DND-41 (cell line): Measurements from ENCODE around the gene RPL10.

ENCODE experiments used
- ATAC-seq: fragments of 200-7000 bp; cut with Tn5 transposase; 3 replicates; pipeline ENCODE4 v1.9.1; 2021; ENCODE audit warnings: low read depth; ENCODE audit not compliant: insufficient read depth
- DNase-seq: peaks from one replicate; pipeline ENCODE4 v3.0.0-alpha.2; 2020
- H2AFZ ChIP-seq: 2 replicates; pipeline ENCODE4 v1.6.0; 2012; ENCODE audit warnings: low read depth, low read length
- H3K27ac ChIP-seq: 2 replicates; pipeline ENCODE4 v1.5.1; 2012; ENCODE audit warnings: low read length, inconsistent platforms
- H3K27me3 ChIP-seq: fragments of 200-600 bp; sonication (generic); 2 replicates; pipeline ENCODE4 v1.6.0; 2012; ENCODE audit warnings: low read length, mild to moderate bottlenecking, inconsistent platforms; ENCODE audit not compliant: insufficient read depth, poor library complexity
- H3K36me3 ChIP-seq: 2 replicates; pipeline ENCODE4 v1.5.1; 2012; ENCODE audit warnings: low read length, inconsistent platforms; ENCODE audit not compliant: insufficient read depth
- H3K4me1 ChIP-seq: 2 replicates; pipeline ENCODE4 v1.5.1; 2012; ENCODE audit warnings: mild to moderate bottlenecking, low read length; ENCODE audit not compliant: insufficient read depth
- H3K4me2 ChIP-seq: 2 replicates; pipeline ENCODE4 v1.6.0; 2012; ENCODE audit warnings: mild to moderate bottlenecking, moderate library complexity, low read length, inconsistent platforms; ENCODE audit not compliant: insufficient read depth
- H3K4me3 ChIP-seq, 2 experiments: fragments of 200-600 bp in 1 of 2; shearing (Covaris generic) in 1 of 2; 2 replicates each; pipeline ENCODE4 v1.5.1; 2012 to 2016; ENCODE audit warnings: inconsistent platforms in 2 of 2, low read length in 2 of 2, mild to moderate bottlenecking in 2 of 2, low read depth in 1 of 2, moderate library complexity in 1 of 2
- H3K79me2 ChIP-seq: 2 replicates; pipeline ENCODE4 v1.6.0; 2012; ENCODE audit warnings: low read length, inconsistent platforms; ENCODE audit not compliant: insufficient read depth
- H3K9ac ChIP-seq: 2 replicates; pipeline ENCODE4 v1.6.0; 2012; ENCODE audit warnings: low read depth, mild to moderate bottlenecking, inconsistent platforms, low read length, moderate library complexity
- H3K9me3 ChIP-seq: 2 replicates; pipeline ENCODE4 v1.5.1; 2012; ENCODE audit warnings: low read length, moderate library complexity, mild to moderate bottlenecking, inconsistent platforms; ENCODE audit not compliant: insufficient read depth, severe bottlenecking
- H4K20me1 ChIP-seq: 2 replicates; pipeline ENCODE4 v1.6.0; 2012; ENCODE audit warnings: low read length; ENCODE audit not compliant: insufficient read depth
- CTCF ChIP-seq: IDR thresholded peaks from 2 replicates; pipeline ENCODE4 v1.5.1; 2012; ENCODE audit warnings: borderline replicate concordance, low read length, moderate library complexity, mild to moderate bottlenecking; ENCODE audit not compliant: poor library complexity, severe bottlenecking; ENCODE audit errors: extremely low read depth
- EZH2 ChIP-seq: IDR thresholded peaks from 3 replicates; pipeline ENCODE4 v1.6.1; 2012; ENCODE audit warnings: borderline replicate concordance, low read depth, mild to moderate bottlenecking, moderate library complexity, low read length, inconsistent platforms; ENCODE audit not compliant: severe bottlenecking

RPL10 gene

GRCh38 chrX:154401918-154402621 lies 3.9 kb downstream of the RPL10 start:
- Histone ChIP-seq H3K27ac (peak overlapping the region; percentile 10; the same call in 1 of the 2 replicates), H4K20me1 (peaks cover 21% of the 10 kb centered on the region), H3K4me3 (no peak overlapping the region), H3K4me2 (no peak overlapping the region), H3K9ac (no peak overlapping the region), H3K9me3 (no peaks in the 10 kb centered on the region), H3K4me1 (peaks cover 18% of the 10 kb centered on the region), H3K36me3 (peaks cover 29% of the 10 kb centered on the region), H3K27me3 (no peaks in the 10 kb centered on the region), H2AFZ (no peak overlapping the region), H3K79me2 (peaks cover 28% of the 10 kb centered on the region)
- TF ChIP-seq EZH2 (no peak), CTCF (no peak)
- DNase-seq (no peak), ATAC-seq (no peak)

DNA sequence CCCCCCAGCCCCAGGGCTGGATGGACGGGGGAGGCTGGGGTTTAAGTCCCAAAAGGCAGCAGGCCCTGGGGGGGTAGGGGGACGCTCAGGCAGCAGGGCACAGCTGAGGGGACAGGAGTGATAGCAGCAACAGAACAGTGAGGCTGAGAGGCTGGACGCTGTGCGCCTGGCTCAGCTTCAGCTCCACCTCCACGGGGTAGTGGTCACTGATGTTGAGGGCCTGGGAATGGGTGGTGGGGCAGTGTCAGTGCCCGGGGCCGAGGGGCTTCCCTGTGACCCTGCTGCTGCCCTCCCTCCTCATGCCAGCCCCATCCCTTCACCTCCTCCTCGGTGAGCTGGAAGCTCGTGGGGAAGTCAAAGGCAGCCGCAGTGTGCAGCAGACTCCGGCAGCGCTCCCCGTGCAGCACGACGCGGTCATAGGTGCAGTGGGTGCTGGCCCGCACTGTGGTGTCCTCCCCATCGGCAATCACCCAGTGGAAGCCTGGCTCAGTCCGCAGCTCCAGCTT lies 4.5 kb downstream of the RPL10 start:
- no peak for TF ChIP-seq EZH2
- no peak for TF ChIP-seq CTCF
- H3K36me3 ChIP-seq: peaks cover 29% of the 10 kb centered on the region
- no peak overlapping the region for H3K9ac ChIP-seq
- peaks cover 21% of the 10 kb centered on the region for H4K20me1 ChIP-seq
- H3K4me3 ChIP-seq: no peak overlapping the region
- DNase-seq (no peak), ATAC-seq (no peak)
- H3K9me3 ChIP-seq: no peaks in the 10 kb centered on the region
- peaks cover 14% of the 10 kb centered on the region for H3K4me1 ChIP-seq
- no peak overlapping the region for H3K27ac ChIP-seq
- H3K27me3 ChIP-seq: no peaks in the 10 kb centered on the region
- no peak overlapping the region for H2AFZ ChIP-seq
- H3K79me2 ChIP-seq: peaks cover 22% of the 10 kb centered on the region
- no peak overlapping the region for H3K4me2 ChIP-seq

DNA sequence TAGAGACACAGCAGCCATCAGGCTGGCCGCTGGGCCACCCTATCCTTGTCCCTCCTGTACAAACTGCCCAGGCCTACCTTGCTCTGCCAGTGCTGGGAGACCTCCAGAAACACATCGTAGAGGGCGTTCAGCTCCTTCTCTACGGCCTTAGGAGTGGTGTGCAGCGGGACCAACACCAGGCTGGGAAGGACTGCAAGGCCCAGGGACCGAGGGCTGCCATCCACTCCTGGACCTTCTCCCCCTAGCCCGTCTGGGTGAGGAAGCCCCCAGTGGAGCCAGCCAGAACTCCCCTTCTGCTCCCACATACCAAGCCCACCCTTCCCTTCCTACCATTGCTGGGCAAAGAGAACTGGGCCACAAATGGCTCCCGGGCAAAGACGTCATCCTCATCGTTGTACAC lies 5.0 kb downstream of the RPL10 start:
- H3K9me3 ChIP-seq: no peaks in the 10 kb centered on the region
- H3K36me3 ChIP-seq: peaks cover 29% of the 10 kb centered on the region
- H3K4me3 ChIP-seq: no peak overlapping the region
- H3K27me3 ChIP-seq: no peaks in the 10 kb centered on the region
- H4K20me1 ChIP-seq: peaks cover 21% of the 10 kb centered on the region
- no peak for TF ChIP-seq CTCF
- no peak for TF ChIP-seq EZH2
- no peak overlapping the region for H3K4me2 ChIP-seq
- H3K9ac ChIP-seq: no peak overlapping the region
- H3K4me1 ChIP-seq: peaks cover 14% of the 10 kb centered on the region
- peaks cover 18% of the 10 kb centered on the region for H3K79me2 ChIP-seq
- no peak overlapping the region for H2AFZ ChIP-seq
- ATAC-seq (no peak), DNase-seq (no peak)
- H3K27ac ChIP-seq: no peak overlapping the region
